Ammon's horn (tissue), 1 donor: Measurements from ENCODE around the gene DLG1.
A peak's percentile ranks its signal among the peaks of the same experiment; 100 is the strongest.
"Not testable (repeated sequence)": the region's sequence is repeated elsewhere in the genome, so short reads cannot be mapped to it uniquely, and the experiment has no call there.

Experiments
- DNase-seq: peaks from one replicate; pipeline ENCODE4 v3.0.0-alpha.2; 2016; ENCODE audit warnings: low spot score

Gene DLG1

GRCh38 chr3:197286678-197287077, 11.7 kb downstream of the DLG1 start:
- DNase-seq = no peak

GRCh38 chr3:197285557-197285956, 12.9 kb downstream of the DLG1 start:
- no peak for DNase-seq

GRCh38 chr3:197283045-197283444, 15.4 kb downstream of the DLG1 start:
- no peak for DNase-seq

- DNase-seq = no peak
Measured at GRCh38 chr3:197281849-197282248, 16.6 kb downstream of the DLG1 start.

- no peak for DNase-seq
Measured at GRCh38 chr3:197280156-197280555, 18.3 kb downstream of the DLG1 start.

- no peak for DNase-seq
Measured at GRCh38 chr3:197278933-197279332, 19.5 kb downstream of the DLG1 start.

GRCh38 chr3:197276808-197277207, 21.6 kb downstream of the DLG1 start:
- not testable (repeated sequence) for DNase-seq

- no peak for DNase-seq
Measured at GRCh38 chr3:197270558-197271317, 27.7 kb downstream of the DLG1 start.

- DNase-seq = no peak
Measured at GRCh38 chr3:197269024-197269423, 29.4 kb downstream of the DLG1 start.

- DNase-seq = no peak
Measured at GRCh38 chr3:197268294-197268693, 30.1 kb downstream of the DLG1 start.

GRCh38 chr3:197266331-197266730, 32.1 kb downstream of the DLG1 start:
- DNase-seq = no peak

- DNase-seq = no peak
Measured at GRCh38 chr3:197262709-197263108, 35.7 kb downstream of the DLG1 start.

- DNase-seq = no peak
Measured at GRCh38 chr3:197261164-197261509, 37.3 kb downstream of the DLG1 start.

- no peak for DNase-seq
Measured at GRCh38 chr3:197260491-197261163, 37.8 kb downstream of the DLG1 start.

GRCh38 chr3:197259096-197259495, 39.3 kb downstream of the DLG1 start:
- no peak for DNase-seq

- DNase-seq = peak; percentile 25
Measured at GRCh38 chr3:197258168-197258755, 40.1 kb downstream of the DLG1 start.

- DNase-seq = no peak
Measured at GRCh38 chr3:197257711-197258110, 40.7 kb downstream of the DLG1 start.

GRCh38 chr3:197256836-197257444, 41.5 kb downstream of the DLG1 start:
- peak; percentile 59 for DNase-seq

- no peak for DNase-seq
Measured at GRCh38 chr3:197256104-197256503, 42.3 kb downstream of the DLG1 start.

GRCh38 chr3:197253238-197253947, 45.0 kb downstream of the DLG1 start:
- no peak for DNase-seq

- DNase-seq = no peak
Measured at GRCh38 chr3:197249542-197249941, 48.9 kb downstream of the DLG1 start.

- no peak for DNase-seq
Measured at GRCh38 chr3:197248341-197248740, 50.1 kb downstream of the DLG1 start.
